Measurements from ENCODE around the gene NEK8.

Gene NEK8

DNA sequence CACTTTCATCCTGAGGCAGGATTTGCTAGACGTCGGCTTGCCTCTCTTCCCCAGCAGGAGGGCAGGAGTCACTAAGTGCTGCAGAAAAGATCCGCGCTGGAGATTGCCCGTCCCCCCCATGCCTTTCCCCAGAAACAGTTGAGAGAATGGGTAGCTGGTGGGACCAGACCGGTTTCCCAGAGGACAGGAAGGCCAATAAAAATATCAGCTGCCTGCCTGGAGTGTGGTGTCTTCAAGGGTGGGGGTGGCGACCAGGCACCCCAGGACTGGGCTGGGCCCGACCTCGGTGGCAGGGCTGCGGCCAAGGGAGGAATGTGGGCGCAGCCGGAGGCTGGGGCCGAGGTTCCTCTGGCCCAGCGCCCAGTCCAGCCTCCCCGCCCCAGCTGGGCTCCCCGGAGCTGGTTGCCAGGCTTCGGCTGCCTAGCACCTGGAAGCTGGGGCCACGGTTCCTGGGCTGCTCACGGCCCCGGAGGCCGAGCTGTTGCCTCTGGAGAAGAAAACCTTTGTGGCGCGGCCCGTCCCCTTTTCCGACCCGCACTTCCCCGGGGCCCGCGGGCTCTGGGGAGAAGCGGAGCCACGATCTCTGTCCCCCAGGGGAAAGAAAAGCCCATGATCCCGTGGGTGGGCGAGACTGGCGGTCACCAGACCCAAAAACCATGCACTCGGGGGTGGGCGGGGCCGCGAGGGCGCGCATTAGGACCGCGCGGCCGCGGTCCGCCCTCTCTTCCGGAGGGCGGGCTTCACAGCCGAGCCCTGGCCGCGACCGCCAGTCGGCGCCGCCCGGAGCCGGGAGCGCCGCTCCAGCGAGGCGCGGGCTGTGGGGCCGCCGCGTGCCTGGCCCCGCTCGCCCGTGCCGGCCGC, 14.9 kb downstream of the NEK8 start, which contains the start of gene TRAF4:
Gene TRAF4, plus strand, starts transcription at position 769 of the 861 bp plus-strand sequence. CDS start 102 bp downstream, outside the sequence.
- Histone ChIP-seq H2AFZ (ENCODE audit: low read length) (no peak within 1 kb of the TSS), H3K9ac (ENCODE audit: low read length) (peak within 1 kb of the TSS; percentile 95), H3K27ac (ENCODE audit: low read depth, low read length, poor library complexity, severe bottlenecking) (peak within 1 kb of the TSS; percentile 97)

DNA sequence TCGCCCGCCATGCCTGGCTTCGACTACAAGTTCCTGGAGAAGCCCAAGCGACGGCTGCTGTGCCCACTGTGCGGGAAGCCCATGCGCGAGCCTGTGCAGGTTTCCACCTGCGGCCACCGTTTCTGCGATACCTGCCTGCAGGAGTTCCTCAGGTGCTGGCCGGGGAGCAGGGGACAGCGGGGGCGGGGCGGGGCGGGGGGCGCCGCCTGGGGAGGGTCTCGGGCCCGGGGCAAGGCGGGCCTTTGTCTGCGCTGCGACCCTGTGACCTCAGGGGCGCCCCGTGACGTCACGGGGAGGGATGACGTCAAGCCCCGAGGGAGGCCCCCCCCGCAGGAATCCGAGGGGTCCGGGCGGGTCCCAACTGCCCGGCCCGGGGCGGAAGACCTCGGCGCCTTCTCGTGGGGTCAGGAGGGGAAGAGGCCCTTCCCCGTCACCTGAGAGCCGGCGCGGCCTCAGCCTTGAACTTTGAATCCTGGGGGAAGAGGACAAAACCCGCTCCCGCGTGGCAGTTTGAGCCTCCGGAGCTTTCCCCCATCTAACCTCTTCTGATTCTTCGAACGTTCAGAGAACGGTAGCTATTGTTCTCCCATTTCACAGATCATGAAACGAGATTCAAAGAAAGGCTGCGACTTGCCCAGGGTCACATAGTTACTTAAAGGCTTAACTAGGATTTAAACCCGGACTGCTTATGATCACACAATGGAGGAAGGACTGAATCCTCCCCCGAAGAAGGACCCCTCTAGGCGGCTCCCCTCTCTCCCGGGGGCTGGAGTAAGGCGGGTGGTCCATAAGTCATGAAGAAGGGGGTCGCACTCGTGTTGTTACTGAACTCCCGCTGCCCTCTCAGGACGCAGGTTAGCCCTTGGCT, 15.8 kb downstream of the NEK8 start:
- Histone ChIP-seq H3K9ac (ENCODE audit: low read length) (peak overlapping the region; percentile 95), H3K4me3 (ENCODE audit: low read depth, low read length, poor library complexity, severe bottlenecking) (peak overlapping the region; percentile 87), H3K36me3 (ENCODE audit: insufficient read depth, low read length) (peaks cover 63% of the 10 kb centered on the region), H3F3A (ENCODE audit: insufficient read depth, low read length) (no peaks in the 10 kb centered on the region), H2AFZ (ENCODE audit: low read length) (no peak overlapping the region), H3K4me2 (ENCODE audit: low read length) (peak overlapping the region; percentile 76), H4K20me1 (ENCODE audit: insufficient read depth, low read length) (no peaks in the 10 kb centered on the region), H3K27me3 (ENCODE audit: insufficient read depth, low read length) (no peaks in the 10 kb centered on the region), H3K27ac (ENCODE audit: low read depth, low read length, poor library complexity, severe bottlenecking) (peak overlapping the region; percentile 85), H3K4me1 (ENCODE audit: insufficient read depth, low read length, severe bottlenecking) (peaks cover 71% of the 10 kb centered on the region), H3K9me2 (ENCODE audit: low read depth, low read length) (no peaks in the 10 kb centered on the region), H3K79me2 (ENCODE audit: insufficient read depth, low read length) (peaks cover 9% of the 10 kb centered on the region), H3K9me3 (ENCODE audit: low read length) (0 out of 2 replicates have a peak, but pooled peaks cover 6% of the 10 kb centered on the region)
- TF ChIP-seq EZH2 (IDR thresholded peaks at IDR 0.05; ENCODE audit: borderline replicate concordance, low read length), result no peak
- TF ChIP-seq, protein P1, sequence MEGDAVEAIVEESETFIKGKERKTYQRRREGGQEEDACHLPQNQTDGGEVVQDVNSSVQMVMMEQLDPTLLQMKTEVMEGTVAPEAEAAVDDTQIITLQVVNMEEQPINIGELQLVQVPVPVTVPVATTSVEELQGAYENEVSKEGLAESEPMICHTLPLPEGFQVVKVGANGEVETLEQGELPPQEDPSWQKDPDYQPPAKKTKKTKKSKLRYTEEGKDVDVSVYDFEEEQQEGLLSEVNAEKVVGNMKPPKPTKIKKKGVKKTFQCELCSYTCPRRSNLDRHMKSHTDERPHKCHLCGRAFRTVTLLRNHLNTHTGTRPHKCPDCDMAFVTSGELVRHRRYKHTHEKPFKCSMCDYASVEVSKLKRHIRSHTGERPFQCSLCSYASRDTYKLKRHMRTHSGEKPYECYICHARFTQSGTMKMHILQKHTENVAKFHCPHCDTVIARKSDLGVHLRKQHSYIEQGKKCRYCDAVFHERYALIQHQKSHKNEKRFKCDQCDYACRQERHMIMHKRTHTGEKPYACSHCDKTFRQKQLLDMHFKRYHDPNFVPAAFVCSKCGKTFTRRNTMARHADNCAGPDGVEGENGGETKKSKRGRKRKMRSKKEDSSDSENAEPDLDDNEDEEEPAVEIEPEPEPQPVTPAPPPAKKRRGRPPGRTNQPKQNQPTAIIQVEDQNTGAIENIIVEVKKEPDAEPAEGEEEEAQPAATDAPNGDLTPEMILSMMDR (IDR thresholded peaks at IDR 0.05; ENCODE audit: low read length), result no peak

More for the DNA sequence above, 14.9 kb downstream of the NEK8 start, which contains the start of gene TRAF4:
- 0 out of 2 replicates have a peak, but pooled peaks cover 6% of the 10 kb centered on the region for H3K9me3 ChIP-seq (ENCODE audit: low read length)
- H3K4me1 ChIP-seq (ENCODE audit: insufficient read depth, low read length, severe bottlenecking), result peaks cover 71% of the 10 kb centered on the region
- H3K79me2 ChIP-seq (ENCODE audit: insufficient read depth, low read length), result peaks cover 9% of the 10 kb centered on the region
- H3K4me2 ChIP-seq (ENCODE audit: low read length), result peak within 1 kb of the TSS; percentile 76
- TF ChIP-seq, protein P1 (IDR thresholded peaks at IDR 0.05; ENCODE audit: low read length), result no peak
- no peak for TF ChIP-seq EZH2 (IDR thresholded peaks at IDR 0.05; ENCODE audit: borderline replicate concordance, low read length)
- peaks cover 62% of the 10 kb centered on the region for H3K36me3 ChIP-seq (ENCODE audit: insufficient read depth, low read length)
- H3K27me3 ChIP-seq (ENCODE audit: insufficient read depth, low read length), result no peaks in the 10 kb centered on the region
- H4K20me1 ChIP-seq (ENCODE audit: insufficient read depth, low read length), result no peaks in the 10 kb centered on the region
- peak within 1 kb of the TSS; percentile 87 for H3K4me3 ChIP-seq (ENCODE audit: low read depth, low read length, poor library complexity, severe bottlenecking)
- no peaks in the 10 kb centered on the region for H3K9me2 ChIP-seq (ENCODE audit: low read depth, low read length)
- no peaks in the 10 kb centered on the region for H3F3A ChIP-seq (ENCODE audit: insufficient read depth, low read length)

DNA sequence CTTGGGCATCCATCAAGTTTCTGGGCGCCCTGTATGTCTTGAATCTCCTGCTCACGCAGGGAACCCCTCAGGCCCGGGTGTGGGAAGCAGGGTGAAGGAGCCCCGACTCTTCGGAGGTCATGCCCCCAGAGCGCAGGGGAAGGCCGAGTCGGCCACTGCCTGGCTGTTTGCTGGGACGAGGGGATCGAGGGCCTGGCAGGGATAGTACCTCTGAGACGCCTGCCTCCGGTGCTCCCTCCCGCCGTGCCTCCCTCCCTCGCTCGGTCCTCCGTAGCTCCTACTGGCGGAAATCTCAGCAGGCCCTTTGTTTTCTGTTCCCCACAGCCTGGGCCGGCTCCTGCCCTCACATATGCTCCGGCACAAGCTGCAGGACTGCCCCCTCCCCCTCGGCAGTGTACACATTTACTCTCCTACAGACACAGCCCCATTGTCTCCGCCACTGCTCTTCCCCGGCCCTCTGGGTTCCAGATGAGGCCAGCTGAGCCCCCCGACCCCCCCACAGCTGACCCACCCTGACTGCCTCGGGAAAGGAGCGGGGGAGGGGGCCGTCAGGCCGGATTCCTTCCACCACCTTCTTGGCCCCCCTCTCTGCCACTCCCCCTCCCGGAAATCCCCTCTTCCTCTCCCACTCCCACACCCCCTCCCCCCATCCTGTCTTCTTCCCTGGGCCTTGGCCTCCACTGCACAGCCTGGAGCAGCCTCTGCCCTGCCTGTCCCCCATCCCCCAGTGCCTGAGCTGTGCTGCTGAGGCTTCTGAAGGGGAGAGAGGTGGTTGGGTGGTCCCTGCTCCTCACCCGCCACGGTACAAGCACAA, 16.6 kb downstream of the NEK8 start:
- H3K4me3 ChIP-seq (ENCODE audit: low read depth, low read length, poor library complexity, severe bottlenecking), result peak overlapping the region; percentile 87
- H2AFZ ChIP-seq (ENCODE audit: low read length), result no peak overlapping the region
- H3K79me2 ChIP-seq (ENCODE audit: insufficient read depth, low read length), result peaks cover 9% of the 10 kb centered on the region

More for the DNA sequence above, 16.6 kb downstream of the NEK8 start:
- H4K20me1 ChIP-seq (ENCODE audit: insufficient read depth, low read length), result no peaks in the 10 kb centered on the region
- TF ChIP-seq EZH2 (IDR thresholded peaks at IDR 0.05; ENCODE audit: borderline replicate concordance, low read length), result no peak
- TF ChIP-seq, protein P1 (IDR thresholded peaks at IDR 0.05; ENCODE audit: low read length), result no peak
- peak overlapping the region; percentile 85 for H3K27ac ChIP-seq (ENCODE audit: low read depth, low read length, poor library complexity, severe bottlenecking)
- H3K36me3 ChIP-seq (ENCODE audit: insufficient read depth, low read length), result peaks cover 62% of the 10 kb centered on the region
- no peaks in the 10 kb centered on the region for H3K27me3 ChIP-seq (ENCODE audit: insufficient read depth, low read length)
- peak overlapping the region; percentile 76 for H3K4me2 ChIP-seq (ENCODE audit: low read length)
- H3K9ac ChIP-seq (ENCODE audit: low read length), result peak overlapping the region; percentile 95
- 0 out of 2 replicates have a peak, but pooled peaks cover 6% of the 10 kb centered on the region for H3K9me3 ChIP-seq (ENCODE audit: low read length)
- no peaks in the 10 kb centered on the region for H3K9me2 ChIP-seq (ENCODE audit: low read depth, low read length)
- H3K4me1 ChIP-seq (ENCODE audit: insufficient read depth, low read length, severe bottlenecking), result peaks cover 77% of the 10 kb centered on the region
- H3F3A ChIP-seq (ENCODE audit: insufficient read depth, low read length), result no peaks in the 10 kb centered on the region

Data from OCI-LY1 (cell line).